HepG2 (cell line): ENCODE measurements around the gene LMAN1L. TPM values are rescaled to one million over a fixed set of nuclear protein-coding genes. Genes with fewer than 3 reads are reported as not detected.

Experiments used
- ATAC-seq: fragments of 200-7000 bp; cut with Tn5 transposase; 3 replicates; pipeline ENCODE4 v1.9.1; 2020; ENCODE audit warnings: mild to moderate bottlenecking, moderate library complexity
- BruUV-seq: library from RNA; stranded (reverse); fragments of 400-500 nt; replicated peaks from 2 replicates; lab custom pipeline; 2021; lab: Mats Ljungman, UMichigan
- CTCF ChIA-PET: fragments of 300-600 bp; formaldehyde crosslinking; extraction: SDS; loops from one replicate; lab custom pipeline; 2021; ENCODE audit warnings: low total read pairs, inconsistent platforms, low intra/inter-chr PET ratio; lab: Yijun Ruan, JAX
- POLR2A ChIA-PET: fragments of 350-600 bp; sonication (Branson Sonifier 250); formaldehyde crosslinking; loops from one replicate; lab custom pipeline; 2020; ENCODE audit warnings: antibody characterized with exemption, inconsistent platforms; lab: Yijun Ruan, JAX
- DNase-seq: peaks from one replicate; pipeline ENCODE4 v3.0.0-alpha.2; 2015; ENCODE audit warnings: low spot score
- FAIRE-seq: peaks from 3 replicates; lab custom pipeline; 2011; peaks lifted over from hg19 to GRCh38; lab: Jason Lieb, UNC
- H2AFZ ChIP-seq: one replicate; pipeline ENCODE4 v1.6.1; 2011; ENCODE audit warnings: low read length, inconsistent platforms
- H3K27ac ChIP-seq: fragments of 300-600 bp; 3 replicates; pipeline ENCODE4 v1.8.0; 2011; ENCODE audit warnings: mixed run types, mild to moderate bottlenecking, mixed read lengths, low read length, inconsistent platforms; ENCODE audit not compliant: insufficient read depth; ENCODE audit errors: extremely low read length
- H3K27me3 ChIP-seq, 2 experiments: fragments of 200-600 bp in 1 of 2; 2 replicates in 1 of 2; 3 replicates in 1 of 2; pipeline versions ENCODE4 v1.6.0 to v1.8.0; 2011; ENCODE audit warnings: low read length in 2 of 2, mild to moderate bottlenecking in 2 of 2, moderate library complexity in 2 of 2, inconsistent platforms in 1 of 2; ENCODE audit not compliant: insufficient read depth in 2 of 2, control insufficient read depth in 1 of 2
- H3K36me3 ChIP-seq, 2 experiments: fragments of 200-600 bp in 1 of 2; replicated peaks in 1 of 2; 2 replicates in 1 of 2; 3 replicates in 1 of 2; pipeline versions ENCODE4 v1.5.1 to v1.8.0; 2011; ENCODE audit warnings: low read length in 2 of 2, inconsistent platforms in 1 of 2; ENCODE audit not compliant: insufficient read depth in 2 of 2, control insufficient read depth in 1 of 2
- H3K4me1 ChIP-seq: 2 replicates; pipeline ENCODE4 v1.5.1; 2012; ENCODE audit warnings: low read length, inconsistent platforms; ENCODE audit not compliant: insufficient read depth
- H3K4me2 ChIP-seq: 2 replicates; pipeline ENCODE4 v1.6.0; 2011; ENCODE audit warnings: low read depth, low read length, inconsistent platforms
- H3K4me3 ChIP-seq, 3 experiments: fragments of 200-600 bp in 1 of 3; sonication (generic), shearing (Covaris generic) in 1 of 3; replicated peaks in 1 of 3; 2 replicates each; pipeline ENCODE4 v1.5.1; 2011 to 2016; ENCODE audit warnings: low read length in 3 of 3, inconsistent platforms in 2 of 3, low read depth in 2 of 3, mild to moderate bottlenecking in 2 of 3, control low read depth in 1 of 3, mixed read lengths in 1 of 3; ENCODE audit not compliant: insufficient read depth in 1 of 3
- H3K79me2 ChIP-seq: one replicate; pipeline ENCODE4 v1.6.1; 2011; ENCODE audit warnings: low read length, inconsistent platforms; ENCODE audit not compliant: insufficient read depth
- H3K9ac ChIP-seq: 2 replicates; pipeline ENCODE4 v1.6.0; 2011; ENCODE audit warnings: mild to moderate bottlenecking, low read depth, low read length, inconsistent platforms; ENCODE audit not compliant: insufficient read depth
- H3K9me3 ChIP-seq: 2 replicates; pipeline ENCODE4 v1.5.1; 2012; ENCODE audit warnings: mild to moderate bottlenecking, low read length
- H4K20me1 ChIP-seq: 2 replicates; pipeline ENCODE4 v1.6.0; 2011; ENCODE audit warnings: inconsistent platforms, mild to moderate bottlenecking, low read length, moderate library complexity; ENCODE audit not compliant: insufficient read depth
- AHR ChIP-seq: IDR thresholded peaks from 2 replicates; pipeline ENCODE4 v1.6.1; 2018; ENCODE audit warnings: missing genetic modification reagents, missing compliant biosample characterization
- ATF4 ChIP-seq, 2 experiments: fragments of 450-650 bp in 1 of 2; sonication (generic) in 1 of 2; formaldehyde crosslinking; IDR thresholded peaks; 2 replicates each; pipeline versions ENCODE4 v1.5.0 to v1.8.0; 2020 to 2022; ENCODE audit warnings: mild to moderate bottlenecking in 1 of 2, missing genetic modification reagents in 1 of 2
- POLR2AphosphoS5 ChIP-seq: IDR thresholded peaks from 2 replicates; pipeline ENCODE4 v1.6.1; 2012; ENCODE audit warnings: low read depth, low read length
- RBFOX2 ChIP-seq: fragments of 200-400 bp; formaldehyde crosslinking; IDR thresholded peaks from 2 replicates; pipeline ENCODE4 v1.6.1; 2017; ENCODE audit warnings: low read depth, mild to moderate bottlenecking, low read length
- SRF ChIP-seq: IDR thresholded peaks from 2 replicates; pipeline ENCODE4 v1.6.1; 2011; ENCODE audit warnings: mild to moderate bottlenecking, low read depth, low read length, moderate library complexity
- WGBS: methylation state at CpG from one replicate; pipeline ENCODE4 v1.1.6; 2017; ENCODE audit warnings: low lambda C conversion rate; 5-methylcytosine and 5-hydroxymethylcytosine counted together
- in situ Hi-C: cut with HindIII; loops from 2 replicates; pipeline ENCODE4 v1.10.0; 2017; ENCODE audit warnings: low pct_unique_long_range_greater_than_20kb; ENCODE audit not compliant: extremely low pct_ligation_motif_present
- intact Hi-C: fragments of 100-400 bp; cut with micrococcal nuclease; formaldehyde crosslinking; loops from one replicate; pipeline ENCODE4 v1.10.0; 2022; ENCODE audit not compliant: unreplicated experiment
- polyA plus RNA-seq, 8 experiments: library from polyadenylated mRNA; depleted of rRNA in 3 of 8; stranded (reverse) in 7 of 8; unstranded in 1 of 8; fragments of >200 nt; fragmentation: Illumina TruSeq in 4 of 8; extraction: Trizol in 4 of 8; gene quantifications; 2 replicates each; pipeline versions ENCODE4 v1.2.1 to v1.2.3, GENCODE V29; 2011 to 2016; ENCODE audit warnings: low read depth in 4 of 8, missing spikeins in 1 of 8, mixed read lengths in 1 of 8; ENCODE audit not compliant: insufficient read depth in 1 of 8
- total RNA-seq, 5 experiments: library from RNA; depleted of rRNA; stranded (reverse); fragments of >200 nt; fragmentation: Illumina TruSeq; extraction: Trizol; gene quantifications; 2 replicates each; pipeline ENCODE4 v1.2.3, GENCODE V29; 2016; ENCODE audit warnings: low read depth in 1 of 5
- TF ChIP-seq, protein P1 (sequence below): sonication (generic); formaldehyde crosslinking; IDR thresholded peaks from 2 replicates; pipeline ENCODE4 v1.4.0; 2020; ENCODE audit warnings: missing genetic modification reagents

The LMAN1L gene
- total and polyA plus RNA-seq, 2 of the 13 experiments (the other 11 are each of a cell fraction or from before 2014, with no cell fraction given), result not detected

- TF ChIP-seq SRF, result no peak
- no peak for TF ChIP-seq AHR (CRISPR knock-in tag)
These were observed 53.5 kb downstream of the LMAN1L start (continued) for GRCh38 chr15:74866090-74866489.

DNA sequence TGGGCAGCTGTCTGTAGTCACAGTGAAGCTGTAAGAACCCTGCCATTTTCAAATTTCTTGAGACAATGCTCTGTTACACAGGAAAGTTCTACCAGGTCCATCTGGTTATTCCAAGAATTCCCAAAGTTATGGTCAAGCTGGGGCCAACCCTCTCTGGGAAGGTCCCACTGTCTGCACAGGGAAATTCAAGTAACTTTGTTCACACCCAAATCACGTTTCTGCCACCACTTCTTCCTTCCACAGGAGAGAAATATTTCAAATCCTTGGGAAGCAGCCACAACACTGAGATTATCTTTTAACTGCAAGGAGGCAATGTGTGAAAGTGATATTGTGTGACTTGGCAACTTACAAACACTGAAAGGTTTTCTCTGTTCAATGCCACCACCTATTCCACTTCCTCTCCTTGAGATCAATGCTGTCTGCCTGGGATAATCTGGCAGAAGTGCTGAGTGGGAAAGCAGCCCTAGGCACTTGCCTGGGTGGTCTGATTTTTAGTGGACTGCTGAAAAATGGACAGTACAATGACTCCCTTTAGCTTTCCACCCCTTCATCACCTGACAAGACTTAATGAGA is 54.9 kb downstream of the LMAN1L start:
- Histone ChIP-seq H2AFZ (no peak overlapping the region), H3K9ac (no peak overlapping the region), H3K4me1 (peaks cover 82% of the 10 kb centered on the region), H3K4me2 (peak overlapping the region; percentile 28; the same call in 1 of the 2 replicates), H3K27me3 (no peaks in the 10 kb centered on the region; a peak in 1 of 5 replicates), H3K79me2 (peaks cover 72% of the 10 kb centered on the region), H3K9me3 (no peaks in the 10 kb centered on the region)
- ATAC-seq (peak; percentile 22; the same call in 2 of the 3 replicates), FAIRE-seq (no peak)
- POLR2A ChIA-PET, result interaction anchor here (1.5 kb wide), 1 partner anchor 22 kb away, joined by 4 read pairs; the partner anchor contains the start of gene MPI
- CTCF ChIA-PET, result no interaction called here
- TF ChIP-seq ATF4 (CRISPR knock-in tag; IDR thresholded peaks at IDR 0.05) (no peak), POLR2AphosphoS5 (no peak)
- TF ChIP-seq, all 625 proteins: peak for 0
- Histone ChIP-seq H4K20me1 (peaks cover 20% of the 10 kb centered on the region), H3K27ac (peak overlapping the region; percentile 20), H3K36me3 (peaks cover 0 to 2% of the 10 kb centered on the region in 2 experiments; a peak in 4 of 5 replicates), H3K4me3 (no peak overlapping the region; a peak in 1 of 6 replicates)
- WGBS, result 76% methylated on average over 1 of the region's 1 CpG
- intact Hi-C loops, result no loop called here
- no peak for DNase-seq
- in situ Hi-C loops, result no loop called here
- no TSS peak for BruUV-seq

- in situ Hi-C loops, result no loop called here
- Histone ChIP-seq H3K9ac (no peak overlapping the region), H3K27ac (peak overlapping the region; percentile 20), H3K36me3 (peaks cover 0 to 2% of the 10 kb centered on the region in 2 experiments; a peak in 4 of 5 replicates), H4K20me1 (peaks cover 22% of the 10 kb centered on the region), H3K9me3 (no peaks in the 10 kb centered on the region), H3K4me3 (no peak overlapping the region), H2AFZ (no peak overlapping the region), H3K4me2 (no peak overlapping the region), H3K79me2 (peaks cover 73% of the 10 kb centered on the region), H3K27me3 (peaks cover 0 to 2% of the 10 kb centered on the region in 2 experiments; a peak in 1 of 5 replicates), H3K4me1 (peaks cover 82% of the 10 kb centered on the region)
- FAIRE-seq, result no peak
- 0 out of 2 replicates have a peak, but pooled peaks have one; percentile 21 for TF ChIP-seq RBFOX2
- TF ChIP-seq, protein P1, sequence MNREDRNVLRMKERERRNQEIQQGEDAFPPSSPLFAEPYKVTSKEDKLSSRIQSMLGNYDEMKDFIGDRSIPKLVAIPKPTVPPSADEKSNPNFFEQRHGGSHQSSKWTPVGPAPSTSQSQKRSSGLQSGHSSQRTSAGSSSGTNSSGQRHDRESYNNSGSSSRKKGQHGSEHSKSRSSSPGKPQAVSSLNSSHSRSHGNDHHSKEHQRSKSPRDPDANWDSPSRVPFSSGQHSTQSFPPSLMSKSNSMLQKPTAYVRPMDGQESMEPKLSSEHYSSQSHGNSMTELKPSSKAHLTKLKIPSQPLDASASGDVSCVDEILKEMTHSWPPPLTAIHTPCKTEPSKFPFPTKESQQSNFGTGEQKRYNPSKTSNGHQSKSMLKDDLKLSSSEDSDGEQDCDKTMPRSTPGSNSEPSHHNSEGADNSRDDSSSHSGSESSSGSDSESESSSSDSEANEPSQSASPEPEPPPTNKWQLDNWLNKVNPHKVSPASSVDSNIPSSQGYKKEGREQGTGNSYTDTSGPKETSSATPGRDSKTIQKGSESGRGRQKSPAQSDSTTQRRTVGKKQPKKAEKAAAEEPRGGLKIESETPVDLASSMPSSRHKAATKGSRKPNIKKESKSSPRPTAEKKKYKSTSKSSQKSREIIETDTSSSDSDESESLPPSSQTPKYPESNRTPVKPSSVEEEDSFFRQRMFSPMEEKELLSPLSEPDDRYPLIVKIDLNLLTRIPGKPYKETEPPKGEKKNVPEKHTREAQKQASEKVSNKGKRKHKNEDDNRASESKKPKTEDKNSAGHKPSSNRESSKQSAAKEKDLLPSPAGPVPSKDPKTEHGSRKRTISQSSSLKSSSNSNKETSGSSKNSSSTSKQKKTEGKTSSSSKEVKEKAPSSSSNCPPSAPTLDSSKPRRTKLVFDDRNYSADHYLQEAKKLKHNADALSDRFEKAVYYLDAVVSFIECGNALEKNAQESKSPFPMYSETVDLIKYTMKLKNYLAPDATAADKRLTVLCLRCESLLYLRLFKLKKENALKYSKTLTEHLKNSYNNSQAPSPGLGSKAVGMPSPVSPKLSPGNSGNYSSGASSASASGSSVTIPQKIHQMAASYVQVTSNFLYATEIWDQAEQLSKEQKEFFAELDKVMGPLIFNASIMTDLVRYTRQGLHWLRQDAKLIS (CRISPR knock-in tag), result no peak
- ChIA-PET CTCF (no interaction called here), POLR2A (interaction anchor here (0.9 to 1.5 kb wide), 2 partner anchors 21 to 34 kb away, joined by 4 read pairs; partner anchors contain the start of gene MPI)
- no peak for ATAC-seq
- 89% methylated on average over 6 of the region's 6 CpGs for WGBS
- no peak for DNase-seq
- intact Hi-C loops, result no loop called here
- no TSS peak for BruUV-seq
These were observed 55.4 kb downstream of the LMAN1L start for GRCh38 chr15:74868059-74868458.
